Activated T-cell treated with anti-CD3 and anti-CD28 coated beads, Interleukin-2, amount 50 U/mL, for 72 hours (primary cell): Measurements from ENCODE around the gene FBXW10B. TPM values are rescaled to one million over a fixed set of nuclear protein-coding genes. Genes with fewer than 3 reads are reported as not detected.
"Not testable (repeated sequence)": the region's sequence is repeated elsewhere in the genome, so short reads cannot be mapped to it uniquely, and the experiment has no call there.

Experiments
- ATAC-seq, 2 donors: fragments of 150-1000 bp; cut with Tn5 transposase; replicated peaks in 1 of 2; 2 replicates each; pipeline ENCODE4 v1.10.0; 2021; ENCODE audit warnings: moderate library complexity in 2 of 2, mild to moderate bottlenecking in 1 of 2
- DNase-seq, 2 donors: peaks; one replicate each; pipeline ENCODE4 v3.0.0; 2021 to 2022; ENCODE audit warnings: mixed read lengths in 1 of 2
- H3K27ac Mint-ChIP-seq: one replicate; pipeline ENCODE4 v1.8.0; 2022; ENCODE audit warnings: mild to moderate bottlenecking, moderate library complexity, mixed read lengths
- H3K27me3 Mint-ChIP-seq: one replicate; pipeline ENCODE4 v1.8.0; 2022; ENCODE audit warnings: low read depth, mixed read lengths
- H3K36me3 Mint-ChIP-seq, 2 donors: one replicate each; pipeline ENCODE4 v1.8.0; 2022; ENCODE audit warnings: mixed read lengths in 2 of 2, mild to moderate bottlenecking in 1 of 2; ENCODE audit not compliant: insufficient read depth in 2 of 2
- H3K4me1 Mint-ChIP-seq: one replicate; pipeline ENCODE4 v1.8.0; 2022; ENCODE audit warnings: low read depth, mixed read lengths
- H3K4me3 Mint-ChIP-seq, 2 donors: one replicate each; pipeline ENCODE4 v1.8.0; 2022; ENCODE audit warnings: mild to moderate bottlenecking in 2 of 2, mixed read lengths in 2 of 2, moderate library complexity in 2 of 2
- H3K9me3 Mint-ChIP-seq, 2 donors: one replicate each; pipeline ENCODE4 v1.8.0; 2022; ENCODE audit warnings: mixed read lengths in 2 of 2
- total RNA-seq, 2 donors: library from RNA; stranded (reverse); gene quantifications; one replicate each; pipeline ENCODE4 v1.2.3, GENCODE V29; 2022

The FBXW10B gene
- total RNA-seq, 2 donors from 2014 or later = 1.2 to 1.5 TPM

DNA sequence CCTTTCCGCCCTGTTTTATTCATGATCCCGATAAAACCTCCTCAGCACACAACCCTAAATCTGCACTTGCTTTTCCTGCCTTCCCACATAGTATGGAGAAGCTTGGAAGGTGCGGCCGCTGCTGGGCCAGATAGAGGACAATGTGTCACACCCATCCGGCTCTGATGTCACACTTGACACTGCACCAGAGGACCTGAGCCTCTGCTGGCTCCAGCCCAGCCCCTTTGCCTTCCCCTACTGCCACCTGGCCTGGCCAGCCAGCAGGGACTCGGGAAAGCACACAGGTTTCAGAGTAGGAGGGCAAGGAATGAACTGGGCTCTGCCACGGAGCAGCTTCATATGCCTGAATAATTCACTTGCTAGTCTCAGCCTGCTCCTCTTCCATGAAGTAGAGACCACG, 2.6 kb upstream of the FBXW10B start:
- H3K27me3 Mint-ChIP-seq, H3K4me3 Mint-ChIP-seq, H3K9me3 Mint-ChIP-seq, H3K4me1 Mint-ChIP-seq, ATAC-seq, DNase-seq, H3K27ac Mint-ChIP-seq, H3K36me3 Mint-ChIP-seq: not testable (repeated sequence)

DNA sequence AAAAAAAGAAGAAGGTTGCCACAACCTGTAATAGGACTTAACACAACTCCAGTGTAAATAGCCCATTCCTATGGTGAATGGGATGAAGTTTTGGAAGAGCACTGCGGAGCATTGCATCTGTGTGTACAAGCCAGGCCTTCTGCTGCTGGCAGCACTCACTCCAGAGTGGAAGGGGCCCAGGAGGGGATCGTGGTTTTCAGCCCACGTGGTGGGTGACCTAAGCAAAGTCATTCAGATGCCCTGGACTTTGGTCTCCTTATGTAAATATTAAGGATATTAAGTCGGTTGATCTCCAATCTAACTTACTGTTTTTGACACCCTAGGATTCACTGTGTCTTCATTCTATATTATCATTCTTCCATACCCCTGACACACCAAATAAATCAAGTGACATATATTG, 2.7 kb downstream of the FBXW10B start:
- ATAC-seq, H3K4me1 Mint-ChIP-seq, H3K4me3 Mint-ChIP-seq, H3K9me3 Mint-ChIP-seq, H3K27ac Mint-ChIP-seq, H3K36me3 Mint-ChIP-seq, DNase-seq, H3K27me3 Mint-ChIP-seq: not testable (repeated sequence)

DNA sequence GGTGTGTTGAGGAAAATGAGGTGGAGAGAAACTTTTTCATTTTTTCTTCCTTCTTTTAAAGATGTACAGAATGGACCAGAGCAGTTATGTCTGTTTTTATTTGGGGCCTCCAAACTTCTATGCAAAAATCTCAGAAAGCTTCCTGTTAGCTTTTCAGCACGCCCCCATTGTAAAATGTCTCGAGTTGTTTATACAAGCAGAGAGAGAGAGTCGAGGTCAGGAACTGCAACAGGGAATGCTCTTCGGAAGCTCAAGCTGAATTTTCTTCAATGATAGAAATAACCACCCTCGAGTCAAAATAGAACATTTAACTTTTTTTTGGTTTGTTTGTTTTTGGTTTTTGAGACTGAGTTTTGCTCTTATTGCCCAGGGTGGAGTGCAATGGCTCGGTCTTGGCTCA, 3.7 kb downstream of the FBXW10B start:
- not testable (repeated sequence) for H3K9me3 Mint-ChIP-seq, H3K4me3 Mint-ChIP-seq, DNase-seq, H3K4me1 Mint-ChIP-seq, H3K27me3 Mint-ChIP-seq, ATAC-seq, H3K36me3 Mint-ChIP-seq, H3K27ac Mint-ChIP-seq

DNA sequence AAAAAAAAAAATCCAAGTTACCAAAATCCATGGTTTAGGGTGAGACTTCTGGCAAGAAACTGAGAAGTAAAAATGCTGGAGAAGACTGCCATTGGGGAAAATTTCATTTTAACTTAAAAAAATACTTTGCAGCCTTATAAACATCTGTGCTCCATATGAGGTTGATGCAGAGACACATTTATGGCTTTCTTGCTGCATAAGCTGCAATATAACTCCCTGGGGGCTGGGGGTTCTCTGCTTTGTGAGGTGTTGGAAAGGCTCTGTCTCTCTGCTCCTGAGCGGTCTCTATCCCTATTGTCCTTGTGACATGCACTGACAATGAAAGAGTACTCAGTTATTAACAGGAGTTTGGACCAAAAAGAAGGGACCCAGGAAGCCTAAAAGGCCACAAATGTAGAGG, 6.4 kb downstream of the FBXW10B start:
- not testable (repeated sequence) for H3K4me1 Mint-ChIP-seq, ATAC-seq, H3K9me3 Mint-ChIP-seq, DNase-seq, H3K27ac Mint-ChIP-seq, H3K27me3 Mint-ChIP-seq, H3K36me3 Mint-ChIP-seq, H3K4me3 Mint-ChIP-seq

DNA sequence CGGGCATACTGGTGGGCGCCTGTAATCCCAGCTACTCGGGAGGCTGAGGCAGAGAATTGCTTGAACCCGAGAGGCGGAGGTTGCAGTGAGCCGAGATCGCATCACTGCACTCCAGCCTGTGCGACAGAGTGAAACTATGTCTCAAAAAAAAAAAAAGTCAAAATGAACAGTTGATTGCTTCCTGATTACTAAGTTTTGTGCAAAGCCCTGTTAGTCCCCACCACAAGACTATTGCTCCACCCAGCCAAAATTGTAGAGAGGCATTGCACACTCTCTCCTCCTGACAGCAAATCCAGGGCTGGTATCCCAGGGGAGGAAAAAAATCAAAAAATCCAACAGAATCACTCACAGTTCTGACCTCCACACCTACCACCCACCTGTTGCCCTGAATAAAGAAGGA, 26.5 kb downstream of the FBXW10B start:
- not testable (repeated sequence) for DNase-seq, H3K9me3 Mint-ChIP-seq, ATAC-seq, H3K36me3 Mint-ChIP-seq, H3K27ac Mint-ChIP-seq, H3K4me3 Mint-ChIP-seq
- Mint-ChIP-seq H3K4me1 (peaks cover 26% of the 10 kb centered on the region), H3K27me3 (peaks cover 12% of the 10 kb centered on the region)

DNA sequence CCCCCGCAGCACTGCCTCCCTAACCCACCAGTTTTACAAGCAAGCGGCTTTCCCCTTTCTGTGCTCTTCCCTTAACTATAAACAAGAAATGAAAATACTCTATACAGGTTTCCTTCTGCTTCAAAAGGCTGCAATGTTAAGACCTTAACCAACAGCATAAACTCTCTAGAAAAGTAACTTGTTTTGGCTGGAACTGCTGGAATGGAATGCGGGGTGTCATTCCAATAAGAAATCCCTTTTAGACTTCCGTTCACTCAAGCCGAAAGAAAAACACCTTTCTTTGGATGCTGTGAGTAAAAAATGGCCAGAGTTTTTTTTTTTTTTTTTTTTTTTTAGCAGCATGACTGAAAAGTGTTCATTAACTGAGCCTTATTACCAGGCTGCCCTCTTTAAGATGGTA, 27.5 kb downstream of the FBXW10B start:
- DNase-seq, H3K36me3 Mint-ChIP-seq, H3K27ac Mint-ChIP-seq, H3K9me3 Mint-ChIP-seq, ATAC-seq, H3K4me3 Mint-ChIP-seq: not testable (repeated sequence)
- Mint-ChIP-seq H3K27me3 (peaks cover 14% of the 10 kb centered on the region), H3K4me1 (peaks cover 26% of the 10 kb centered on the region)

DNA sequence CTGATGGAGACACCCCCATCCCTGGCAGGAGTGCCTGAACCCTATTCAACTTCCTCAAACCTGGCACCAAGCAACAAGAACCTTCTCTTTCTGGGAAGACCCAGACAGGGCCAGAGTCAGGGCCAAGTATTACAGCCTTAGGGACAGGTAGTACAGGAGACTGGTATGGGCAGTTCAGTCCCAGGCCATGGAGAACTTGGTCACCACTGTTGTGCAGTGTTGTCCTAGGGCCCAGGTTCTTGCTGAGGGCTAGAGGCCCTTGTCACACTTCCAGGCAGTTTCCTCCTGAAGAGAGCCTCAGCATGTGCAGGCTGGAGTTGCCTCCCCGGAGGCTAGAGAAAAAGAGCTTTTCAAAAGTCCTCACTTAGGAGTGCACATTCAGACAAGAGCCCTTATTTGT, 28.7 kb downstream of the FBXW10B start:
- peaks cover 26% of the 10 kb centered on the region for H3K4me1 Mint-ChIP-seq
- not testable (repeated sequence) for ATAC-seq, H3K27ac Mint-ChIP-seq, H3K36me3 Mint-ChIP-seq, H3K9me3 Mint-ChIP-seq, DNase-seq
- H3K4me3 Mint-ChIP-seq = peak overlapping the region; percentile 10 to 59
- H3K27me3 Mint-ChIP-seq = peaks cover 22% of the 10 kb centered on the region

DNA sequence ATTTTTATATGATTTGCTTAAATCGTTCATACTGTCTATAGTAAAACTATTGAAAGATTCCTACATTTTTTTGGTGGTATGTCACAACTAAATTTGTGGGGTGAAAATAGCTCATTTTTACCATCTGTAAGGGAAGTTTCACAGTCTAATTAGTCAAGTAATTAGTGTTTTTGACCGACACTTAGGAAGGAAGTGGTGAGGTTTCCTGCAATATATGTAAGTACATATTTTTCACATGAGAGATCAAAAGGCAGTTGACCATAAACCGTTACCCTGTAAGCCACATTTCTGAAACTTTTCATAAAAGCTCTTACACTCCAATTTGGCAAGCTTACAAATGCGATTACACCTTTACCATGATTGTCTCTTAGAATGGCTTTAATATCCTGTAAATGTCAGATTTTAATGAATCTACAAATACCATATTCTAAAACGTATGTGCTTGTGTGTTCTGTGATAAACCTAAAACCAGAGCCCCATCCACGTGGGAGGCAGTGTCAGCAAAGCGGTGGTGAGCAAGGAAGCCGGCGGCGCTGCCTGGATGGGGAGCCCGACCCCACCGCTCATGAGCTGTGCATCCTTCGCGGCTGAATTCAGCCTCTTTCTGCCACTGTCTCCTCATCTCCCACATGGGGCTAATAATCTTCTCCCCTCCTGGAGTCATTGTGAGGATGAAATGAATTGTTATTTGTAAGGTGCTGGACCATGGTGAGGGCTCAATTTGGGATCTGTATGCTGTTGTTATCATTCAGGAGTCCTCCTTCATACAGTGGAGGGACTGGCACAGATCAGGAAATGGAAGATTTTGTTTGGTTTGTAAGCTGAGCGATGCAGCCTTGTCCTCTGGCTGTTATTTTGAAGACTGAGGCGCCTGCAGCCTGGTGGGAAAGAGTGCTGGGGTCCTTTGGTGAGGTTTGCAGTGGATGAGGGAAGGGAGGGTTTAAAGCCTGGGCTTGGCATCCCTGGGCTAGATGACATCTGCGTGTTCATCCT, 29.7 kb downstream of the FBXW10B start:
- H3K36me3 Mint-ChIP-seq = not testable (repeated sequence)

DNA sequence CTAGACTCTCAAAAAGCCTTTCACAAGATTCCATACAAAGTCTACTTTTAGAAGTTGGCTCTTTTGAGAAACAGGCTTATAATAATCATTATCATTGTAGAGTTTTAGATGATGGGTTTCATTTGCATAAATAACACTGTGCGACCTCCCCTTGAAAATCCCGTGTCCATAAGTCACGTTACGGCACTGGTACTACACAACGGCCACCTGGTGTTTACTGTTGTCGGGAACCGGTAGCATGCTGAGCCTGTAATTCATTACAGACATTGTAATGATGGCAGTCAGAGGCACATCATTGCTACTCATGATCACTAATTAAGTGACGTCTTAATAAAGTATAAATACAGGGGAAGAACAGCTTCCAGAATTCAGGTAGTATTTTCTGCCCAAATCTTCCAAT, 31.5 kb downstream of the FBXW10B start:
- H3K9me3 Mint-ChIP-seq, H3K27ac Mint-ChIP-seq, H3K4me3 Mint-ChIP-seq, ATAC-seq, DNase-seq, H3K36me3 Mint-ChIP-seq: not testable (repeated sequence)
- peaks cover 22% of the 10 kb centered on the region for H3K27me3 Mint-ChIP-seq
- peaks cover 26% of the 10 kb centered on the region for H3K4me1 Mint-ChIP-seq

More for the DNA sequence above, 29.7 kb downstream of the FBXW10B start:
- peak; percentile 28 to 31 for DNase-seq
- ATAC-seq = peak; percentile 73 to 74
- not testable (repeated sequence) for H3K9me3 Mint-ChIP-seq, H3K27ac Mint-ChIP-seq
- Mint-ChIP-seq H3K4me3 (peak overlapping the region; percentile 44 to 70), H3K4me1 (peaks cover 26% of the 10 kb centered on the region), H3K27me3 (peaks cover 22% of the 10 kb centered on the region)

DNA sequence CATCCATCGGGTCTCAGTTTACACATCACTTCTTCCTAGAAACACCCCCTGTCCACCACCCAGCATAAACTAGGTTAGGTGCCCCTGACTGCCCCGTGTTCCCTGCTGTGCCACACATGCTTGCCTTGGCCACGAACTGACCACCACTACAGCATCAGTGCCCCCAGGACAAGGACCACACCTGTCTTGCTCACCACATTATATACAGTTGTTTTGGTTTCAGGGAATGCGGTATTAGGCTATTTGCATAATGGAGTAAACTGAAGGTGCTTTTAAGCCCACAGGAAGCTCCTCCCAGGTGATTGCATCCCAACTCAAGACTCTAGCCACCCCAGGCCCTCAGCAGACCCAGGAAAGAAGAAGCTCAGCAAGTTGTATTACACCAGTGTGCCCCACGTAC, 36.2 kb downstream of the FBXW10B start:
- H3K4me3 Mint-ChIP-seq, H3K27ac Mint-ChIP-seq, DNase-seq, H3K4me1 Mint-ChIP-seq, H3K36me3 Mint-ChIP-seq, ATAC-seq, H3K9me3 Mint-ChIP-seq: not testable (repeated sequence)
- peaks cover 14% of the 10 kb centered on the region for H3K27me3 Mint-ChIP-seq

DNA sequence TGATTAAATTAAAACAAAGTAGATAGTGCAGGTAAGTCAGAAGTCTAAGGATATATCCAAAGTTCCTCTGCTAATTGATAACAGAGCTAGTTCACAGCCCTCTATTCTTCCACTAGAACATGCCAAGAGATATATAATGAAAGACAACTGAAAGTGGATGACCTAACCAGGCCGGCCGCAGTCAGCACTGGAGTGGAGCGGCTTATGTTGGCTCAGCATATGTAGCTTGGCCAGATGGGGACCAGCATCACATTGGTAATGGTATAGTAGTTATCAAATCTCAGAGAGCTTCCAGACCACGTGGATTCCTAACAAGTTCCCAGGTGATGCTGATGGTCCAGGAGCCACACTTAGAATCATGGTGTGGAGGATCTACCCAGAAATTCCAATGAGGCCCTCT, 38.0 kb downstream of the FBXW10B start:
- not testable (repeated sequence) for H3K27ac Mint-ChIP-seq, DNase-seq, H3K4me1 Mint-ChIP-seq, ATAC-seq, H3K27me3 Mint-ChIP-seq, H3K36me3 Mint-ChIP-seq, H3K9me3 Mint-ChIP-seq, H3K4me3 Mint-ChIP-seq

DNA sequence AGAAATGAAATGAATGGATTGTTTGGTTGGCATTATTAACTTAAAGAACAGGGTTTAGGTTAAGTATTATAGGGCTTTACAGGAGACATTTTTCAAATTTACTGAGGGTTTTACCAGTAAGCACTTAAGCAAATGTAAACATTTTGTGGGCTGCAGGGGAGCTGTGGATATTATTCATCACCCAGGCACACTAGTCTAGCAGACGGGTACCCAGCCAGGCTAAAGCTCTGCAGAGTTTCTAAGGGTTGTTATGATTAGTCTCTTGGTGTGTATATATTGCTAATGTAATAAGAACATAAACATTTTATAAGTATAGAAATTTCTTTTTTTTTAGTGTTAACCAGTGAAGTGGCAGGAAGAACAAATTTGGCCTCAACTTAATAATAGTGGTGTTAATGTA, 42.7 kb downstream of the FBXW10B start:
- not testable (repeated sequence) for ATAC-seq, H3K36me3 Mint-ChIP-seq, H3K27me3 Mint-ChIP-seq, H3K27ac Mint-ChIP-seq, H3K4me3 Mint-ChIP-seq, H3K9me3 Mint-ChIP-seq, DNase-seq, H3K4me1 Mint-ChIP-seq

DNA sequence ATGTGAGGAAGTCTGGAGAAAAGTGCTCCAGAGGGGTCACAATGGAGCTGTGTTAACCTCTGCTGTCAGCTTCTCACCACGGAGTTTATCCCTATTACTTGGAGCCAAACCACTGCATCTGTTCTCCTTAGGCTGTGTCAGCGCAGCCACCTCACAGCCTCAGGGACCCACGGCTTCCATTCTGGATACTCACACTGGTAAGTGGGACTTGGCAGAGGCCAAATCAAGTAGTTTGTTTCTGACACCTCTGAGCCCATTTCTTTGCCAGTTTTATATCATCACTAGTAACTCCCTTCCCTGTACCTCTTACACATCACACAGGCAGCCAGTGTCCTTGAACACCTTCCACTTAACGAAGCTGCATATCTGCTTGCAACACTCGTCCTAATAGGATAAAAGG, 44.8 kb downstream of the FBXW10B start:
- H3K27ac Mint-ChIP-seq, H3K4me1 Mint-ChIP-seq, H3K9me3 Mint-ChIP-seq, H3K36me3 Mint-ChIP-seq, H3K27me3 Mint-ChIP-seq, H3K4me3 Mint-ChIP-seq, DNase-seq, ATAC-seq: not testable (repeated sequence)

DNA sequence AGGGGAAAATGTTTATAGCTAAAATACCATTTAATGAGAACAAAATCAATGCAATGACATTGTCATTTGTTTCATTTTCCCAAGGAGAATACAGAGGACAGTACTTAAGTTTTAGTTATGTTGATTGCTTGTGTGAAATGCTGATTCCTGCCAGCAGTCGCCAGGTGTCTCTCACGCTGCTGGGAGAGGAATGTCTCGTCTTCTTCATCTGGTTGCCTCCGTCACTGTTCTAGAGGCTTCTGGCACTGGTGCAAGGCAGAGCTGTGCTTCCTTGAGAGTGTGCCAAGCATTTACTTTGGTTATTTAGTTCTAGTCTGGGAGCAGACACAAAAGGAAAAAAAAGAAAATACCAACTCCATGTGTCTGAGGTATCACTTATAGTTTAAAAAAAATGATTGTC, 45.6 kb downstream of the FBXW10B start:
- not testable (repeated sequence) for ATAC-seq, H3K4me3 Mint-ChIP-seq, DNase-seq, H3K36me3 Mint-ChIP-seq, H3K27me3 Mint-ChIP-seq, H3K27ac Mint-ChIP-seq, H3K9me3 Mint-ChIP-seq, H3K4me1 Mint-ChIP-seq
